Ectodermal cell (in vitro differentiated cells): ENCODE results near the gene OR2T33. TPM values are rescaled to one million over a fixed set of nuclear protein-coding genes. Genes with fewer than 3 reads are reported as not detected.
"Not testable (repeated sequence)": the region's sequence is repeated elsewhere in the genome, so short reads cannot be mapped to it uniquely, and the experiment has no call there.

Experiments used
- H3K27ac ChIP-seq: 2 replicates; pipeline ENCODE4 v1.7.0; 2013; ENCODE audit warnings: mild to moderate bottlenecking, low read depth, low read length; ENCODE audit not compliant: insufficient read depth, poor library complexity, severe bottlenecking
- H3K27me3 ChIP-seq: 2 replicates; pipeline ENCODE4 v1.7.0; 2013; ENCODE audit warnings: mild to moderate bottlenecking, low read length; ENCODE audit not compliant: insufficient read depth, control insufficient read depth, poor library complexity, severe bottlenecking
- H3K36me3 ChIP-seq: one replicate; pipeline ENCODE4 v1.7.0; 2013; ENCODE audit warnings: low read length; ENCODE audit not compliant: control insufficient read depth, insufficient read depth
- H3K4me1 ChIP-seq: one replicate; pipeline ENCODE4 v1.7.0; 2013; ENCODE audit warnings: low read length; ENCODE audit not compliant: control insufficient read depth, insufficient read depth
- H3K4me3 ChIP-seq: 2 replicates; pipeline ENCODE4 v1.7.0; 2013; ENCODE audit warnings: low read depth, low read length, control low read depth; ENCODE audit not compliant: insufficient read depth
- H3K9me3 ChIP-seq: 2 replicates; pipeline ENCODE4 v1.7.0; 2013; ENCODE audit warnings: mild to moderate bottlenecking, low read length, moderate library complexity; ENCODE audit not compliant: control insufficient read depth
- WGBS, 2 experiments: methylation state at CpG; one replicate each; pipeline ENCODE4 v1.1.7; 2013; ENCODE audit warnings: missing lambda C conversion rate in 2 of 2; 5-methylcytosine and 5-hydroxymethylcytosine counted together
- polyA plus RNA-seq, 4 experiments: library from polyadenylated mRNA; stranded (reverse); fragments of 50-300 nt; gene quantifications; one replicate each; pipeline ENCODE4 v1.2.3, GENCODE V29; 2013

OR2T33 gene, protein sequence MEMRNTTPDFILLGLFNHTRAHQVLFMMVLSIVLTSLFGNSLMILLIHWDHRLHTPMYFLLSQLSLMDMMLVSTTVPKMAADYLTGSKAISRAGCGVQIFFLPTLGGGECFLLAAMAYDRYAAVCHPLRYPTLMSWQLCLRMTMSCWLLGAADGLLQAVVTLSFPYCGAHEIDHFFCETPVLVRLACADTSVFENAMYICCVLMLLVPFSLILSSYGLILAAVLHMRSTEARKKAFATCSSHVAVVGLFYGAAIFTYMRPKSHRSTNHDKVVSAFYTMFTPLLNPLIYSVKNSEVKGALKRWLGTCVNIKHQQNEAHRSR
- polyA plus RNA-seq (2013, experiment 1 of 4) = not detected
- polyA plus RNA-seq (2013, experiment 2 of 4) = not detected
- polyA plus RNA-seq (2013, experiment 3 of 4) = not detected
- not detected for polyA plus RNA-seq (2013, experiment 4 of 4)

GRCh38 chr1:248277876-248278275 lies at the start of gene OR2T33:
OR2T33 (minus strand) TSS chr1:248277976; CDS start chr1:248273814, 4,162 bp downstream.
- peaks cover 3% of the 10 kb centered on the region for H3K9me3 ChIP-seq
- H3K27me3 ChIP-seq = no peaks in the 10 kb centered on the region
- no peak within 1 kb of the TSS for H3K27ac ChIP-seq
- H3K4me3 ChIP-seq = no peak within 1 kb of the TSS
- H3K36me3 ChIP-seq = no peaks in the 10 kb centered on the region
- WGBS, 2 experiments = 29 to 45% methylated on average over 1 of the region's 1 CpG
- no peaks in the 10 kb centered on the region for H3K4me1 ChIP-seq

DNA sequence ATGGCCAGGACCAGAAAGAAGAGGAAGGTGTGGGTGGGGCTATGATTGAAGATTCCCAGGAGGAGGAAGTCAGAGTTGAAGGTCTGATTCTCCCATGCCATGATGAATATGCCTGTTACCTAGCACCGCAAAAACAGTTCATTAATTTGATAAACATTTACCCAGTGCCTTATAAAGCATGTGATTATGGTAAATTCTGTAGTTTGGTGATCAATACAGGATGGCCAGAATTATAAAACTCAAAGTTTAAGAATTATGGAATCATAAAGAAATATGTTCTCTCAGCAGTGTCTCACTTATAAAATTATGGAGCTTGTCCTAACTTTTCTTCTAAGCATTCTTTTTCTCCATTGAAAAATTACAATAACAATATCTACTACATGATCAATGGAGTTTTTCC lies 46.7 kb upstream of the OR2T33 start, which contains the start of gene OR2M7:
Gene OR2M7, minus strand, starts transcription at position 101 of the 400 bp plus-strand sequence. Its CDS starts 0 bp downstream, at position 101.
- Histone ChIP-seq H3K9me3 (peaks cover 11% of the 10 kb centered on the region), H3K4me1 (no peaks in the 10 kb centered on the region), H3K27me3 (no peaks in the 10 kb centered on the region), H3K36me3 (no peaks in the 10 kb centered on the region), H3K27ac (no peak within 1 kb of the TSS), H3K4me3 (no peak within 1 kb of the TSS)
- WGBS, 2 experiments = 60% methylated on average over 1 of the region's 1 CpG; no CpG with 5 or more reads in 1 of the 2 experiments

DNA sequence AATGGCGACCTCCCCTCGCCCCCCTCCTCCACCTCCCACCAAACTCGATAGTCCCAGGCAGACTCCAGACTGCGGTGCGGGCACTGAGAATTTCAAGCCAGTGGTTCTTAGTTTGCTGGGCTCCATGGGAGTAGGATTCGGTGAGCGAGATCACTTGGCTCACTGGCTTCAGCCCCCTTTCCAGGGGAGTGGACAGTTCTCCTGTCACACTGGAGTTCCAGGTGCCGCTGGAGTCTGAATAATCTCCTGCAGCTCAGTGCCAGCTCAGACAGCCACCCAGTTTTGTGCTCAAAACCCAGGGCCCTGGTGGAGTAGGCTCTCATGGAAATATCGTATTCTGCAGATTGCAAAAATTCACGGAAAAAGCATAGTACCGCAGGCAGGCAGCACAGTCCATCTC lies 39.0 kb upstream of the OR2T33 start:
- Histone ChIP-seq H3K27me3 (no peaks in the 10 kb centered on the region), H3K9me3 (peaks cover 16% of the 10 kb centered on the region), H3K36me3 (no peaks in the 10 kb centered on the region), H3K4me3 (no peak overlapping the region), H3K4me1 (no peaks in the 10 kb centered on the region), H3K27ac (no peak overlapping the region)
- 83 to 85% methylated on average over 11 of the region's 11 CpGs for WGBS, 2 experiments

- not testable (repeated sequence) for H3K4me3 ChIP-seq, H3K4me1 ChIP-seq, H3K36me3 ChIP-seq, H3K27me3 ChIP-seq, H3K27ac ChIP-seq
- H3K9me3 ChIP-seq = peaks cover 10% of the 10 kb centered on the region
- 76 to 78% methylated on average over 14 to 15 of the region's 15 CpGs for WGBS, 2 experiments
Observed at GRCh38 chr1:248306740-248307139, 29.0 kb upstream of the OR2T33 start.

GRCh38 chr1:248306103-248306502 lies 28.3 kb upstream of the OR2T33 start:
- Histone ChIP-seq H3K4me3 (no peak overlapping the region), H3K4me1 (no peaks in the 10 kb centered on the region), H3K27me3 (no peaks in the 10 kb centered on the region), H3K9me3 (peaks cover 12% of the 10 kb centered on the region), H3K36me3 (no peaks in the 10 kb centered on the region), H3K27ac (no peak overlapping the region)
- WGBS, 2 experiments = 83 to 85% methylated on average over 19 of the region's 19 CpGs

- not testable (repeated sequence) for H3K4me3 ChIP-seq, H3K4me1 ChIP-seq, H3K27me3 ChIP-seq, H3K27ac ChIP-seq, H3K36me3 ChIP-seq
- peaks cover 13% of the 10 kb centered on the region for H3K9me3 ChIP-seq
- 72 to 81% methylated on average over 8 to 9 of the region's 9 CpGs for WGBS, 2 experiments
Observed at GRCh38 chr1:248305672-248306071, 27.9 kb upstream of the OR2T33 start.

- Histone ChIP-seq H3K4me3 (no peak within 1 kb of the TSS), H3K27me3 (no peaks in the 10 kb centered on the region), H3K36me3 (no peaks in the 10 kb centered on the region), H3K4me1 (no peaks in the 10 kb centered on the region), H3K27ac (no peak within 1 kb of the TSS), H3K9me3 (peaks cover 13% of the 10 kb centered on the region)
- WGBS, 2 experiments = 91% methylated on average over 1 of the region's 1 CpG; no CpG with 5 or more reads in 1 of the 2 experiments
Observed at GRCh38 chr1:248303324-248303723, 25.5 kb upstream of the OR2T33 start, which contains the start of gene OR2T12. OR2T12 (minus strand) TSS chr1:248303424; CDS start chr1:248295578, 7,846 bp downstream.

- no peaks in the 10 kb centered on the region for H3K36me3 ChIP-seq
- H3K4me3 ChIP-seq = no peak overlapping the region
- no peak overlapping the region for H3K27ac ChIP-seq
- H3K4me1 ChIP-seq = no peaks in the 10 kb centered on the region
- no peaks in the 10 kb centered on the region for H3K27me3 ChIP-seq
- peaks cover 8% of the 10 kb centered on the region for H3K9me3 ChIP-seq
- 62 to 63% methylated on average over 2 of the region's 6 CpGs for WGBS, 2 experiments
Observed at GRCh38 chr1:248288391-248288790, 10.6 kb upstream of the OR2T33 start.

DNA sequence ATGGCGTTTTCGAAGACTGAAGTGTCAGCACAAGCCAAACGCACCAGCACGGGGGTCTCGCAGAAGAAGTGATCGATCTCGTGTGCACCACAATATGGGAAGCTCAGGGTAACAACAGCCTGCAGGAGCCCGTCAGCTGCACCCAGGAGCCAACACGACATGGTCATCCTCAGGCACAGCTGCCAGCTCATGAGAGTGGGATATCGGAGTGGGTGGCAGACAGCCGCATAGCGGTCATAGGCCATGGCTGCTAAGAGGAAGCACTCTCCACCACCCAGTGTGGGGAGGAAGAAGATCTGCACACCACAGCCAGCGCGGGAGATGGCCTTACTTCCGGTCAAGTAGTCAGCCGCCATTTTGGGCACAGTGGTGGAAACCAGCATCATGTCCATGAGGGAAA lies 4.6 kb downstream of the OR2T33 start:
- H3K36me3 ChIP-seq, H3K9me3 ChIP-seq, H3K4me1 ChIP-seq, H3K27ac ChIP-seq, H3K4me3 ChIP-seq, H3K27me3 ChIP-seq: not testable (repeated sequence)
- WGBS, 2 experiments = 78 to 92% methylated on average over 7 of the region's 16 CpGs

GRCh38 chr1:248268178-248268577 lies 9.6 kb downstream of the OR2T33 start:
- H3K27ac ChIP-seq = no peak overlapping the region
- no peak overlapping the region for H3K4me3 ChIP-seq
- no peaks in the 10 kb centered on the region for H3K36me3 ChIP-seq
- no peaks in the 10 kb centered on the region for H3K4me1 ChIP-seq
- peaks cover 6% of the 10 kb centered on the region for H3K9me3 ChIP-seq
- WGBS, 2 experiments = 43 to 82% methylated on average over 1 to 3 of the region's 4 CpGs
- no peaks in the 10 kb centered on the region for H3K27me3 ChIP-seq
